HepG2 (cell line): ENCODE measurements around the gene COX5B. TPM values are rescaled to one million over a fixed set of nuclear protein-coding genes. Genes with fewer than 3 reads are reported as not detected.

Experiments used
- DMAP1 ChIP-seq: IDR thresholded peaks from 2 replicates; pipeline ENCODE4 v1.6.1; 2016
- EP300 ChIP-seq, 3 experiments: sonication (generic) in 1 of 3; formaldehyde crosslinking in 1 of 3; IDR thresholded peaks; 2 replicates each; pipeline versions ENCODE4 v1.5.1 to v1.6.1; 2011 to 2020; ENCODE audit warnings: low read depth in 2 of 3, low read length in 2 of 3, borderline replicate concordance in 1 of 3, improper control_type of control experiment in 1 of 3, mild to moderate bottlenecking in 1 of 3, missing genetic modification reagents in 1 of 3, moderate library complexity in 1 of 3
- FOXM1 ChIP-seq: sonication (generic); formaldehyde crosslinking; IDR thresholded peaks from 2 replicates; pipeline ENCODE4 v1.5.0; 2020; ENCODE audit warnings: missing genetic modification reagents
- HIVEP1 ChIP-seq: sonication (generic); formaldehyde crosslinking; IDR thresholded peaks from 2 replicates; pipeline ENCODE4 v1.4.0; 2020; ENCODE audit warnings: mild to moderate bottlenecking, missing genetic modification reagents
- JUN ChIP-seq: sonication (generic); formaldehyde crosslinking; IDR thresholded peaks from 2 replicates; pipeline ENCODE4 v1.4.0; 2020; ENCODE audit warnings: mild to moderate bottlenecking, missing genetic modification reagents
- JUNB ChIP-seq: sonication (generic); formaldehyde crosslinking; IDR thresholded peaks from 2 replicates; pipeline ENCODE4 v1.8.0; 2022; ENCODE audit warnings: missing genetic modification reagents, mild to moderate bottlenecking, borderline replicate concordance
- MAFG ChIP-seq: sonication (generic); formaldehyde crosslinking; IDR thresholded peaks from 2 replicates; pipeline ENCODE4 v1.5.1; 2020; ENCODE audit warnings: mild to moderate bottlenecking, missing genetic modification reagents
- MIXL1 ChIP-seq: IDR thresholded peaks from 2 replicates; pipeline ENCODE4 v1.6.1; 2016
- ZBTB33 ChIP-seq: sonication (generic); formaldehyde crosslinking; IDR thresholded peaks from 2 replicates; pipeline ENCODE4 v1.4.0; 2020; ENCODE audit warnings: missing genetic modification reagents
- ZFP36L1 ChIP-seq: sonication (generic); formaldehyde crosslinking; IDR thresholded peaks from 2 replicates; pipeline ENCODE4 v1.8.0; 2022; ENCODE audit warnings: mild to moderate bottlenecking, missing genetic modification reagents, moderate library complexity
- ZNF251 ChIP-seq: sonication (generic); formaldehyde crosslinking; IDR thresholded peaks from 2 replicates; pipeline ENCODE4 v1.9.0; 2021; ENCODE audit warnings: mild to moderate bottlenecking, missing genetic modification reagents
- ZNF253 ChIP-seq: sonication (generic); formaldehyde crosslinking; IDR thresholded peaks from 2 replicates; pipeline ENCODE4 v1.8.0; 2022; ENCODE audit warnings: mild to moderate bottlenecking, missing genetic modification reagents, borderline replicate concordance
- ZNF282 ChIP-seq: fragments of 450-650 bp; IDR thresholded peaks from 2 replicates; pipeline ENCODE4 v1.6.1; 2018; ENCODE audit not compliant: partially characterized antibody
- ZNF3 ChIP-seq: IDR thresholded peaks from 2 replicates; pipeline ENCODE4 v1.7.0; 2017; ENCODE audit warnings: inconsistent platforms
- ZNF329 ChIP-seq: sonication (generic); formaldehyde crosslinking; IDR thresholded peaks from 2 replicates; pipeline ENCODE4 v1.9.0; 2021; ENCODE audit warnings: low read depth, mild to moderate bottlenecking, missing genetic modification reagents
- ZNF430 ChIP-seq: sonication (generic); formaldehyde crosslinking; IDR thresholded peaks from 2 replicates; pipeline ENCODE4 v1.9.0; 2021; ENCODE audit warnings: mild to moderate bottlenecking, missing genetic modification reagents
- ZNF710 ChIP-seq: sonication (generic); formaldehyde crosslinking; IDR thresholded peaks from 2 replicates; pipeline ENCODE4 v1.5.0; 2020; ENCODE audit warnings: mild to moderate bottlenecking, missing genetic modification reagents, borderline replicate concordance
- ZNF720 ChIP-seq: sonication (generic); formaldehyde crosslinking; IDR thresholded peaks from 2 replicates; pipeline ENCODE4 v1.4.0; 2020; ENCODE audit warnings: missing genetic modification reagents
- ZNF816 ChIP-seq: sonication (generic); formaldehyde crosslinking; IDR thresholded peaks from 2 replicates; pipeline ENCODE4 v1.8.0; 2022; ENCODE audit warnings: missing genetic modification reagents, mild to moderate bottlenecking, borderline replicate concordance
- polyA plus RNA-seq, 8 experiments: library from polyadenylated mRNA; depleted of rRNA in 3 of 8; stranded (reverse) in 7 of 8; unstranded in 1 of 8; fragments of >200 nt; fragmentation: Illumina TruSeq in 4 of 8; extraction: Trizol in 4 of 8; gene quantifications; 2 replicates each; pipeline versions ENCODE4 v1.2.1 to v1.2.3, GENCODE V29; 2011 to 2016; ENCODE audit warnings: low read depth in 4 of 8, missing spikeins in 1 of 8, mixed read lengths in 1 of 8; ENCODE audit not compliant: insufficient read depth in 1 of 8
- total RNA-seq, 5 experiments: library from RNA; depleted of rRNA; stranded (reverse); fragments of >200 nt; fragmentation: Illumina TruSeq; extraction: Trizol; gene quantifications; 2 replicates each; pipeline ENCODE4 v1.2.3, GENCODE V29; 2016; ENCODE audit warnings: low read depth in 1 of 5
- TF ChIP-seq, protein P1 (sequence below): IDR thresholded peaks from 2 replicates; pipeline ENCODE4 v1.6.1; 2016; ENCODE audit warnings: low read depth, borderline replicate concordance
- TF ChIP-seq, protein P2 (sequence below): sonication (generic); formaldehyde crosslinking; conservative IDR thresholded peaks from 2 replicates; pipeline ENCODE4 v1.8.0; 2022; ENCODE audit warnings: low read depth, missing genetic modification reagents
- TF ChIP-seq, protein P3 (sequence below): sonication (generic); formaldehyde crosslinking; IDR thresholded peaks from 2 replicates; pipeline ENCODE4 v1.4.0; 2020; ENCODE audit warnings: missing genetic modification reagents

Gene COX5B
- total and polyA plus RNA-seq, 2 of the 13 experiments (the other 11 are each of a cell fraction or from before 2014, with no cell fraction given), result 453 to 536 TPM

DNA sequence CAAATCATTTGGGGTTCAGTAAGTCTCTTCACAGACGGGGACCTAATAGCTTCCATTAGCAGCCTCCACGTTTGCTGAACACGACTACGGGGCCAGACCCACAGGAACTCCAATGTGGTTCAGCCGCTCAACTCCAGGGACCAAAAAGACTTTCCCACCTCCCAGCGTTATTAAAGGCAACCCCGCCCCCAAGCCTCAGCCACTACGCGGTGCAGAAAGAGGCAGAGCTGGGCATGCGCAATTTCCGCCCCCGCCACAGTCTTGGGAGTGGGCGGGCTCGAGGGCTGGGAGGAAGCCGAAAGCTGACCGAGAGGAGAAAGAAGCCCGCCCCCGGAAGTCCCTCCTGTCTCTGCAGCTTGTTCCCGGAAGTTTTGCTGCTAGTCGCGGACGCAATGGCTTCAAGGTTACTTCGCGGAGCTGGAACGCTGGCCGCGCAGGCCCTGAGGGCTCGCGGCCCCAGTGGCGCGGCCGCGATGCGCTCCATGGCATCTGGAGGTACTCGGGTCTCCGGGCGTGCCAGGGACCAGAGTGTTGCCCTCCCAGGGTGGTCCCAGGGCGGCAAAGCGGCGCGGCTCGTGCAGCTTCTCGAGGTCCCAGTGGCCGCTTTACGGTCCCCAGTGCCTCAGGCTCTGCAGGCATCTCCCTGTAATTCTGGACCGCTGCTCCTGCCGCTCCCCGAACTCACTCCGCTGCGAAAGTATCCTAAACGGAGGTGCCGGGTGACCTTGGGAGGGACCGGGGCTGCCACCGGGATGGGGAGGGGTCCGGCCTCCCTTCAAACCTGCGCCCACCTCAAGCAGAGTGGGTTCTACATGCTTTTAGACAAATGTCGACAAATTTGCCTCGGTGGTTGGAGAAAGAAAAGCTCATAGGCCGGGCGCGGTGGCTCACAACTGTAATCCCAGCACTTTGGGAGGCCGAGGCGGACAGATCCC lies at the start of gene COX5B (continued):
- TF ChIP-seq, protein P1, sequence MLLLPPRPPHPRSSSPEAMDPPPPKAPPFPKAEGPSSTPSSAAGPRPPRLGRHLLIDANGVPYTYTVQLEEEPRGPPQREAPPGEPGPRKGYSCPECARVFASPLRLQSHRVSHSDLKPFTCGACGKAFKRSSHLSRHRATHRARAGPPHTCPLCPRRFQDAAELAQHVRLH (CRISPR knock-in tag), result peak; percentile 93; the same call in 1 of the 2 replicates
- TF ChIP-seq ZNF282 (no peak), MAFG (CRISPR knock-in tag) (no peak), ZBTB33 (CRISPR knock-in tag) (peak; percentile 35; the same call in 1 of the 2 replicates), ZNF816 (peak; percentile 85; the same call in 1 of the 2 replicates), JUNB (CRISPR knock-in tag) (no peak), MIXL1 (CRISPR knock-in tag) (no peak), ZNF430 (CRISPR knock-in tag) (peak; percentile 85; the same call in 1 of the 2 replicates), ZNF329 (CRISPR knock-in tag) (0 out of 2 replicates have a peak, but pooled peaks have one; percentile 25), FOXM1 (CRISPR knock-in tag) (no peak), DMAP1 (peak; percentile 75), ZNF720 (CRISPR knock-in tag) (no peak), JUN (CRISPR knock-in tag) (0 out of 2 replicates have a peak, but pooled peaks have one; percentile 0), ZNF710 (no peak), ZFP36L1 (no peak; the same call in none of the 2 replicates), ZNF253 (peak; percentile 29; the same call in 1 of the 2 replicates), EP300 (IDR thresholded peaks at IDR 0.05; ENCODE audit: low read depth in 2 of 2, low read length in 2 of 2) (no peak; a peak in 1 of 4 replicates), EP300 (CRISPR knock-in tag; IDR thresholded peaks at IDR 0.05; ENCODE audit: borderline replicate concordance) (peak; percentile 49), ZNF251 (no peak), ZNF3 (CRISPR knock-in tag) (no peak), HIVEP1 (CRISPR knock-in tag) (peak; percentile 70; the same call in 1 of the 2 replicates)
- TF ChIP-seq, protein P2, sequence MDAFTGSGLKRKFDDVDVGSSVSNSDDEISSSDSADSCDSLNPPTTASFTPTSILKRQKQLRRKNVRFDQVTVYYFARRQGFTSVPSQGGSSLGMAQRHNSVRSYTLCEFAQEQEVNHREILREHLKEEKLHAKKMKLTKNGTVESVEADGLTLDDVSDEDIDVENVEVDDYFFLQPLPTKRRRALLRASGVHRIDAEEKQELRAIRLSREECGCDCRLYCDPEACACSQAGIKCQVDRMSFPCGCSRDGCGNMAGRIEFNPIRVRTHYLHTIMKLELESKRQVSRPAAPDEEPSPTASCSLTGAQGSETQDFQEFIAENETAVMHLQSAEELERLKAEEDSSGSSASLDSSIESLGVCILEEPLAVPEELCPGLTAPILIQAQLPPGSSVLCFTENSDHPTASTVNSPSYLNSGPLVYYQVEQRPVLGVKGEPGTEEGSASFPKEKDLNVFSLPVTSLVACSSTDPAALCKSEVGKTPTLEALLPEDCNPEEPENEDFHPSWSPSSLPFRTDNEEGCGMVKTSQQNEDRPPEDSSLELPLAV (CRISPR knock-in tag), result no peak
- TF ChIP-seq, protein P3, sequence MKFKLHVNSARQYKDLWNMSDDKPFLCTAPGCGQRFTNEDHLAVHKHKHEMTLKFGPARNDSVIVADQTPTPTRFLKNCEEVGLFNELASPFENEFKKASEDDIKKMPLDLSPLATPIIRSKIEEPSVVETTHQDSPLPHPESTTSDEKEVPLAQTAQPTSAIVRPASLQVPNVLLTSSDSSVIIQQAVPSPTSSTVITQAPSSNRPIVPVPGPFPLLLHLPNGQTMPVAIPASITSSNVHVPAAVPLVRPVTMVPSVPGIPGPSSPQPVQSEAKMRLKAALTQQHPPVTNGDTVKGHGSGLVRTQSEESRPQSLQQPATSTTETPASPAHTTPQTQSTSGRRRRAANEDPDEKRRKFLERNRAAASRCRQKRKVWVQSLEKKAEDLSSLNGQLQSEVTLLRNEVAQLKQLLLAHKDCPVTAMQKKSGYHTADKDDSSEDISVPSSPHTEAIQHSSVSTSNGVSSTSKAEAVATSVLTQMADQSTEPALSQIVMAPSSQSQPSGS (CRISPR knock-in tag), result peak; percentile 67; the same call in 1 of the 2 replicates
